H9 (cell line): ENCODE results near the gene PAIP1. TPM values are rescaled to one million over a fixed set of nuclear protein-coding genes. Genes with fewer than 3 reads are reported as not detected.

Experiments used
- DNase-seq: peaks from one replicate; pipeline ENCODE4 v3.0.0-alpha.2; 2017
- H2AFZ ChIP-seq: one replicate; pipeline ENCODE4 v1.6.1; 2013; ENCODE audit warnings: mild to moderate bottlenecking, low read length, control low read depth, moderate library complexity
- H2AK5ac ChIP-seq: 2 replicates; pipeline ENCODE4 v1.6.1; 2013; ENCODE audit warnings: low read length, control low read depth, mixed read lengths; ENCODE audit not compliant: insufficient read length
- H2BK120ac ChIP-seq: one replicate; pipeline ENCODE4 v1.6.1; 2013; ENCODE audit warnings: low read depth, mild to moderate bottlenecking, low read length, control low read depth, inconsistent platforms; ENCODE audit not compliant: poor library complexity, severe bottlenecking
- H2BK12ac ChIP-seq: 2 replicates; pipeline ENCODE4 v1.6.1; 2013; ENCODE audit warnings: low read length, control low read depth, mixed read lengths, low read depth; ENCODE audit not compliant: insufficient read length
- H2BK15ac ChIP-seq: 2 replicates; pipeline ENCODE4 v1.6.1; 2013; ENCODE audit warnings: low read depth, low read length, control low read depth
- H2BK20ac ChIP-seq: one replicate; pipeline ENCODE4 v1.6.1; 2013; ENCODE audit warnings: low read depth, mild to moderate bottlenecking, low read length, control low read depth, inconsistent platforms; ENCODE audit not compliant: poor library complexity, severe bottlenecking
- H2BK5ac ChIP-seq: 2 replicates; pipeline ENCODE4 v1.6.1; 2013; ENCODE audit warnings: low read length, control low read depth, mixed read lengths; ENCODE audit not compliant: insufficient read length
- H3K14ac ChIP-seq: 2 replicates; pipeline ENCODE4 v1.6.1; 2013; ENCODE audit warnings: low read length, control low read depth; ENCODE audit not compliant: insufficient read depth
- H3K18ac ChIP-seq: 2 replicates; pipeline ENCODE4 v1.6.1; 2013; ENCODE audit warnings: low read depth, mild to moderate bottlenecking, mixed read lengths, low read length, control low read depth; ENCODE audit not compliant: insufficient read length
- H3K23ac ChIP-seq: 2 replicates; pipeline ENCODE4 v1.6.1; 2013; ENCODE audit warnings: low read length, control low read depth, mixed read lengths, low read depth; ENCODE audit not compliant: insufficient read length
- H3K23me2 ChIP-seq: 2 replicates; pipeline ENCODE4 v1.6.1; 2013; ENCODE audit warnings: low read depth, mild to moderate bottlenecking, mixed read lengths, low read length, control low read depth; ENCODE audit not compliant: insufficient read length, poor library complexity, severe bottlenecking
- H3K27ac ChIP-seq: 2 replicates; pipeline ENCODE4 v1.5.1; 2013; ENCODE audit warnings: low read length, control low read depth, mixed read lengths, low read depth; ENCODE audit not compliant: insufficient read length
- H3K27me3 ChIP-seq: 2 replicates; pipeline ENCODE4 v1.6.1; 2013; ENCODE audit warnings: low read length, control low read depth, inconsistent platforms; ENCODE audit not compliant: insufficient read depth
- H3K4ac ChIP-seq: 2 replicates; pipeline ENCODE4 v1.6.1; 2013; ENCODE audit warnings: low read depth, mild to moderate bottlenecking, control low read depth, inconsistent platforms, low read length, moderate library complexity
- H3K4me1 ChIP-seq: 2 replicates; pipeline ENCODE4 v1.6.1; 2013; ENCODE audit warnings: low read length, control low read depth, inconsistent platforms; ENCODE audit not compliant: insufficient read depth
- H3K4me2 ChIP-seq: 2 replicates; pipeline ENCODE4 v1.6.1; 2013; ENCODE audit warnings: low read length, control low read depth, mixed read lengths; ENCODE audit not compliant: insufficient read length, insufficient read depth
- H3K56ac ChIP-seq: 2 replicates; pipeline ENCODE4 v1.6.1; 2013; ENCODE audit warnings: low read depth, mild to moderate bottlenecking, mixed read lengths, low read length, control low read depth; ENCODE audit not compliant: insufficient read length
- H3K79me1 ChIP-seq: 2 replicates; pipeline ENCODE4 v1.6.1; 2013; ENCODE audit warnings: low read depth, mild to moderate bottlenecking, moderate library complexity, low read length, control low read depth, inconsistent platforms; ENCODE audit not compliant: insufficient read depth, poor library complexity, severe bottlenecking
- H3K79me2 ChIP-seq: 2 replicates; pipeline ENCODE4 v1.6.1; 2013; ENCODE audit warnings: low read length, control low read depth, inconsistent platforms; ENCODE audit not compliant: insufficient read depth
- H3K9ac ChIP-seq: 2 replicates; pipeline ENCODE4 v1.6.1; 2013; ENCODE audit warnings: low read length, control low read depth, mixed read lengths; ENCODE audit not compliant: insufficient read length; ENCODE audit errors: extremely low read depth
- H3K9me3 ChIP-seq: one replicate; pipeline ENCODE4 v1.6.1; 2013; ENCODE audit warnings: low read depth, low read length, inconsistent platforms; ENCODE audit not compliant: control insufficient read depth
- H3T11ph ChIP-seq: one replicate; pipeline ENCODE4 v1.6.1; 2013; ENCODE audit warnings: mild to moderate bottlenecking, low read length, control low read depth, inconsistent platforms
- H4K20me1 ChIP-seq: one replicate; pipeline ENCODE4 v1.6.1; 2013; ENCODE audit not compliant: control insufficient read depth, insufficient read length, insufficient read depth
- H4K5ac ChIP-seq: 2 replicates; pipeline ENCODE4 v1.6.1; 2013; ENCODE audit warnings: low read depth, mild to moderate bottlenecking, mixed read lengths, low read length, control low read depth; ENCODE audit not compliant: insufficient read length
- H4K8ac ChIP-seq: replicated peaks from 2 replicates; pipeline ENCODE4 v1.6.1; 2013; ENCODE audit warnings: low read length, control low read depth, mixed read lengths, low read depth; ENCODE audit not compliant: insufficient read length
- H4K91ac ChIP-seq: 2 replicates; pipeline ENCODE4 v1.6.1; 2013; ENCODE audit warnings: low read depth, mild to moderate bottlenecking, moderate library complexity, mixed read lengths, low read length, control low read depth; ENCODE audit not compliant: insufficient read length
- H3K27ac Mint-ChIP-seq, 3 experiments: 2 replicates in 2 of 3; 3 replicates in 1 of 3; pipeline ENCODE4 v1.8.0; 2020 to 2021; ENCODE audit warnings: mixed read lengths in 3 of 3, mild to moderate bottlenecking in 1 of 3, moderate library complexity in 1 of 3
- H3K27me3 Mint-ChIP-seq: 2 replicates; pipeline ENCODE4 v1.8.0; 2021; ENCODE audit warnings: low read depth, mild to moderate bottlenecking, moderate library complexity, mixed read lengths
- H3K36me3 Mint-ChIP-seq, 3 experiments: 2 replicates in 2 of 3; 3 replicates in 1 of 3; pipeline ENCODE4 v1.8.0; 2020 to 2021; ENCODE audit warnings: low read depth in 3 of 3, mixed read lengths in 3 of 3; ENCODE audit not compliant: insufficient read depth in 1 of 3
- H3K4me1 Mint-ChIP-seq, 2 experiments: 2 replicates each; pipeline ENCODE4 v1.8.0; 2020; ENCODE audit warnings: mixed read lengths in 2 of 2
- H3K4me3 Mint-ChIP-seq, 2 experiments: 2 replicates in 1 of 2; 3 replicates in 1 of 2; pipeline ENCODE4 v1.8.0; 2020 to 2021; ENCODE audit warnings: mild to moderate bottlenecking in 2 of 2, mixed read lengths in 2 of 2, moderate library complexity in 1 of 2
- H3K9me3 Mint-ChIP-seq, 2 experiments: 2 replicates in 1 of 2; 3 replicates in 1 of 2; pipeline ENCODE4 v1.8.0; 2020; ENCODE audit warnings: mild to moderate bottlenecking in 2 of 2, mixed read lengths in 2 of 2, moderate library complexity in 1 of 2
- CTCF ChIP-seq: fragments of 200-600 bp; sonication (generic); conservative IDR thresholded peaks from 3 replicates; pipeline ENCODE4 v1.8.0; 2021; ENCODE audit warnings: antibody characterized with exemption, mild to moderate bottlenecking
- WGBS: extraction: QIAGEN DNeasy Blood & Tissue Kit; methylation state at CpG from one replicate; pipeline ENCODE4 v1.1.7; 2013; ENCODE audit warnings: missing lambda C conversion rate, low lambda C conversion rate, mixed read lengths; ENCODE audit not compliant: insufficient read length; ENCODE audit errors: extremely low coverage; 5-methylcytosine and 5-hydroxymethylcytosine counted together
- total RNA-seq: library from RNA; stranded (reverse); gene quantifications from 2 replicates; pipeline ENCODE4 v1.2.1, GENCODE V29; 2021

The PAIP1 gene
- total RNA-seq, 1 experiment from 2014 or later, result 92.9 TPM

DNA sequence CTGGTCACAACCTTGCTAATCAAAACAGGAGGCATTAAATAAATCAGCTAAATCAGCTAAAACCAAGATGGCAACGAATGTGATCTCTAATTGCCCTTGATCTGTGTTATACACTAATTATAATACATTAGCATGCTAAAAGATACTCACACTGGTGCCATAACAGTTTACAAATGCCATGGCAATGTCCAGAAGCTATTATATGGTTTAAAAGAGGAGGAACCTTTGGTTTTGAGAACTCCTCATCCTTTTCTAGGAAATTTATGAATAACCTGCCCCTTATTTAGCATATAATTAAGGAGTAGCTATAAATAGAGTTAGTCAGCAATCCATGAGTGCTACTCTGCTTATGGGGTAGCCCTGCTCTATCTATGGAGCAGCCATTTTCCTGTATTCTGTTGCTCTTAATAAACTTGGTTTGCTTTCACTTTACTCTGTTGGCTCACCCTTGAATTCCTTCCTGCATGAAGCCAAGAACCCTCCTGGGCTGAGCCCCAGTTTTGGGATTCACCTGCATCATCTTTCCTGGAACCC lies 27.4 kb upstream of the PAIP1 start:
- H3K23ac ChIP-seq, result no peak overlapping the region
- H2BK15ac ChIP-seq, result no peak overlapping the region
- DNase-seq, result no peak
- H2BK5ac ChIP-seq, result no peak overlapping the region
- H2BK20ac ChIP-seq, result no peak overlapping the region
- H3K4me3 Mint-ChIP-seq, result no peak overlapping the region
- H3K27me3 ChIP-seq, result no peaks in the 10 kb centered on the region
- H3K36me3 Mint-ChIP-seq, result peaks cover 14 to 42% (median 18%) of the 10 kb centered on the region in 3 experiments
- no peak overlapping the region for H4K8ac ChIP-seq
- no peak overlapping the region for H3K4me2 ChIP-seq
- H3K18ac ChIP-seq, result peak overlapping the region; percentile 75
- H2BK12ac ChIP-seq, result peak overlapping the region; percentile 82
- WGBS, result no CpG with 5 or more reads among the region's 1 CpG
- H3K27me3 Mint-ChIP-seq, result no peaks in the 10 kb centered on the region
- no peak overlapping the region for H3K9ac ChIP-seq
- no peak overlapping the region for H2BK120ac ChIP-seq
- H3K14ac ChIP-seq, result no peak overlapping the region
- H3K27ac Mint-ChIP-seq, result peak overlapping the region in 1 of 3 experiments; percentile 90; a peak in 1 of 7 replicates
- no peak overlapping the region for H3K56ac ChIP-seq
- no peak overlapping the region for H2AFZ ChIP-seq
- H3K4me1 Mint-ChIP-seq, result peaks cover 18 to 19% of the 10 kb centered on the region in 2 experiments
- H3K9me3 Mint-ChIP-seq, result peaks cover 18 to 25% of the 10 kb centered on the region in 2 experiments
- H2AK5ac ChIP-seq, result no peak overlapping the region
- H4K5ac ChIP-seq, result no peak overlapping the region
- H3K4ac ChIP-seq, result no peak overlapping the region
- no peaks in the 10 kb centered on the region for H3K79me1 ChIP-seq
- H3K9me3 ChIP-seq, result peaks cover 8% of the 10 kb centered on the region
- no peak overlapping the region for H3T11ph ChIP-seq
- 0 out of 2 replicates have a peak, but pooled peaks cover 2% of the 10 kb centered on the region for H3K79me2 ChIP-seq
- no peak for TF ChIP-seq CTCF
- H3K4me1 ChIP-seq, result no peaks in the 10 kb centered on the region; the same call in 1 of the 2 replicates
- no peak overlapping the region for H3K27ac ChIP-seq
- H3K23me2 ChIP-seq, result no peaks in the 10 kb centered on the region
- no peak overlapping the region for H4K91ac ChIP-seq
- H4K20me1 ChIP-seq, result no peaks in the 10 kb centered on the region
